ENCODE measurements around the gene FOXN1. TPM values are rescaled to one million over a fixed set of nuclear protein-coding genes. Genes with fewer than 3 reads are reported as not detected.
A peak's percentile ranks its signal among the peaks of the same experiment; 100 is the strongest.

Gene FOXN1
- total RNA-seq, 2 experiments from 2014 or later: not detected

GRCh38 chr17:28491860-28492259 lies 14.3 kb upstream of the FOXN1 start:
- no peaks in the 10 kb centered on the region for H3K9me3 Mint-ChIP-seq
- ATAC-seq: no peak
- no peaks in the 10 kb centered on the region for H3K4me1 Mint-ChIP-seq (ENCODE audit: low read depth)
- ChIA-PET POLR2A (no interaction called here), CTCF (interaction anchor here (1.3 to 2.0 kb wide), 4 partner anchors 48 to 56 kb away, joined by 3 to 7 read pairs (median 4); no protein-coding TSS in a partner anchor)
- H3K4me3 Mint-ChIP-seq: no peak overlapping the region
- no peaks in the 10 kb centered on the region for H3K36me3 Mint-ChIP-seq (ENCODE audit: low read depth)
- intact Hi-C loops (cut with micrococcal nuclease): loop anchor here (5.0 kb wide), 1 partner anchor 120 kb away; the partner anchor contains the start of gene RSKR
- H3K27me3 Mint-ChIP-seq: peaks cover 2% of the 10 kb centered on the region
- TF ChIP-seq, protein P1, sequence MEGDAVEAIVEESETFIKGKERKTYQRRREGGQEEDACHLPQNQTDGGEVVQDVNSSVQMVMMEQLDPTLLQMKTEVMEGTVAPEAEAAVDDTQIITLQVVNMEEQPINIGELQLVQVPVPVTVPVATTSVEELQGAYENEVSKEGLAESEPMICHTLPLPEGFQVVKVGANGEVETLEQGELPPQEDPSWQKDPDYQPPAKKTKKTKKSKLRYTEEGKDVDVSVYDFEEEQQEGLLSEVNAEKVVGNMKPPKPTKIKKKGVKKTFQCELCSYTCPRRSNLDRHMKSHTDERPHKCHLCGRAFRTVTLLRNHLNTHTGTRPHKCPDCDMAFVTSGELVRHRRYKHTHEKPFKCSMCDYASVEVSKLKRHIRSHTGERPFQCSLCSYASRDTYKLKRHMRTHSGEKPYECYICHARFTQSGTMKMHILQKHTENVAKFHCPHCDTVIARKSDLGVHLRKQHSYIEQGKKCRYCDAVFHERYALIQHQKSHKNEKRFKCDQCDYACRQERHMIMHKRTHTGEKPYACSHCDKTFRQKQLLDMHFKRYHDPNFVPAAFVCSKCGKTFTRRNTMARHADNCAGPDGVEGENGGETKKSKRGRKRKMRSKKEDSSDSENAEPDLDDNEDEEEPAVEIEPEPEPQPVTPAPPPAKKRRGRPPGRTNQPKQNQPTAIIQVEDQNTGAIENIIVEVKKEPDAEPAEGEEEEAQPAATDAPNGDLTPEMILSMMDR (IDR thresholded peaks at IDR 0.05): no peak
- no peak for DNase-seq
- H3K27ac Mint-ChIP-seq: no peak overlapping the region

DNA sequence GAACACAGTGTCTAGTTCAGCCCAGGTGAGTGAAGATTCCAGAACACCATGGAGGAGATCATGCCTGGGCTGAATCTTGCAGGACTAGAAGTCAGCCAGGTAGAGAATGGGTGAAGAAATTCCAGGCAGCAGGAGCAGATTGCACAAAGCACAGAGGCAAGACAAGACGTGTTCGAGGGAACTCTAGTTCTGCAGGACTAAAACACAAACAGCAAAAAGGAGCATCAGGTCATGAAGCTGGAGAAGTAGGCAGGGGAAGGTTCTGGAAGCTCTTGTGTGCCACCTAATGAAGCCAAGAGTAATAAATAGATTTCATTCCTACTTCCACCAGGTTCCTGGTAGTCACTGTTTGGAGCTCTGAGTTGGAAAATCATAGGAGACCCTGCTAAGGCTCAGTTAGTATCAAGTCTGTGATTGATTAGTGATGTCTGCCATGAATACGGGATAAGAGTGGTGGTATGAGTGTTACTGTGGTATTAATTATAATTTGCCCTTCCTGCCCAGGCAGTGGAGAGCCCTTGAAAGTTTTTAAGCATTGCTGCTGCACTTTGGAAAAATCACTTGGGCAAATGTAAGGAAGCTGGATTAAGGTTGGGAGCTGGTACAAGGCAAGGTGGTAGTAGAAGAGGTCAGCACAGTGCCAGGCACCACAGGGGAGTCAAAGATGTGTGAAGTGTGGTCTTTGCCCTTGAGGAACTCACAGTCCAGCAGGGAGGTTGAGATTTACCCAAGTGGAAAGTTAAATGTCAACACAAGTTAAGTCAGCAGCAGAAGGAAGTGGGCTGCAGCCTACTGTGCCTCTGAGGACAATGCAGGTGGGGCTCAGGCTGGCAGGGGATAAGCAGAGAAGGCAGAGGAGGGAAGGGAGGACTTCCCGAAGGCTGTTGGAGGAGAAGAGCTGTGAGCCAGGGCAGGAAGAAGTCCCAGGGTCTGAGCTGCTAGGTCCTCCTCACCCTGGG lies 13.5 kb upstream of the FOXN1 start:
- TF ChIP-seq, protein P1 (IDR thresholded peaks at IDR 0.05): no peak
- Mint-ChIP-seq H3K36me3 (ENCODE audit: low read depth) (no peaks in the 10 kb centered on the region), H3K27me3 (peaks cover 2% of the 10 kb centered on the region), H3K9me3 (no peaks in the 10 kb centered on the region), H3K27ac (no peak overlapping the region), H3K4me1 (ENCODE audit: low read depth) (no peaks in the 10 kb centered on the region), H3K4me3 (no peak overlapping the region)
- CTCF ChIA-PET: interaction anchor here (1.3 to 2.0 kb wide), 5 partner anchors 7 to 55 kb away, joined by 3 to 13 read pairs (median 5); no protein-coding TSS in a partner anchor
- POLR2A ChIA-PET: no interaction called here
- ATAC-seq: no peak
- no peak for DNase-seq
- intact Hi-C loops (cut with micrococcal nuclease): loop anchor here (5.0 kb wide), 1 partner anchor 120 kb away; the partner anchor contains the start of gene RSKR

DNA sequence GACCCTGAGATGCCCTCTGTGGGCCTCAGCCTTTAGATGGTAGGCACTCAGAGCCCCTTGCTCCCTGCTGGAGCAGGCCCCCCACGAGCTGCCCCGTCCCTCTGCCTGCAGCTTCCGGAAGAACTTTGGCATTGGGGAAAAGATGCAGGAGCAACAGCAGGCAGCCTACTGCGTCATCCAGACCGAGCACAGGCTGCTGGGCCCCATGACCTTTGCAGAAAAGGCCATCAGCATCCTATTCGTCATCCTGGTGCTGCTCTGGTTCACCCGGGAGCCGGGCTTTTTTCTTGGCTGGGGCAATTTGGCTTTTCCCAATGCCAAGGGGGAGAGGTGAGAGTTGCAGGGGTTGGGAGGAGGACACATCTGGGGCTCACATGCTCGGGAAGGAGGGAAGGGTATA lies 12.7 kb upstream of the FOXN1 start:
- ChIA-PET CTCF (interaction anchor here (0.8 to 2.0 kb wide), 7 partner anchors 8 to 153 kb away, joined by 3 to 13 read pairs (median 5); no protein-coding TSS in a partner anchor), POLR2A (no interaction called here)
- Mint-ChIP-seq H3K4me1 (ENCODE audit: low read depth) (no peaks in the 10 kb centered on the region), H3K9me3 (no peaks in the 10 kb centered on the region), H3K4me3 (no peak overlapping the region), H3K27me3 (peaks cover 2% of the 10 kb centered on the region), H3K27ac (no peak overlapping the region), H3K36me3 (ENCODE audit: low read depth) (no peaks in the 10 kb centered on the region)
- DNase-seq (no peak), ATAC-seq (no peak)
- TF ChIP-seq, protein P1 (IDR thresholded peaks at IDR 0.05): no peak
- intact Hi-C loops (cut with micrococcal nuclease): loop anchor here (5.0 kb wide), 1 partner anchor 119 kb away; the partner anchor contains the start of gene RSKR

GRCh38 chr17:28494445-28495188 lies 11.5 kb upstream of the FOXN1 start:
- CTCF ChIA-PET: interaction anchor here (0.8 to 3.5 kb wide), 16 partner anchors 8 to 152 kb away, joined by 3 to 13 read pairs (median 5); partner anchors contain the start of gene FOXN1
- TF ChIP-seq, protein P1 (IDR thresholded peaks at IDR 0.05): peak; percentile 83
- peak; percentile 96 for ATAC-seq
- Mint-ChIP-seq H3K27ac (no peak overlapping the region), H3K4me3 (no peak overlapping the region), H3K9me3 (no peaks in the 10 kb centered on the region), H3K36me3 (ENCODE audit: low read depth) (no peaks in the 10 kb centered on the region), H3K4me1 (ENCODE audit: low read depth) (no peaks in the 10 kb centered on the region), H3K27me3 (peaks cover 2% of the 10 kb centered on the region)
- peak; percentile 84 for DNase-seq
- POLR2A ChIA-PET: interaction anchor here (0.7 to 1.3 kb wide), 2 partner anchors 151 to 490 kb away, joined by 3 read pairs; partner anchors contain the start of gene BLTP2
- intact Hi-C loops (cut with micrococcal nuclease): loop anchor here (1.0 to 5.0 kb wide), 2 partner anchors 46 to 118 kb away; partner anchors contain the start of gene RSKR

Data from activated CD8-positive, alpha-beta T cell treated with anti-CD3 and anti-CD28 coated beads for 36 hours (primary cell).